Tibial artery (tissue), 4 donors: ENCODE data around the gene HEATR9.
A peak's percentile ranks its signal among the peaks of the same experiment; 100 is the strongest.

ENCODE experiments used
- DNase-seq, 2 donors: peaks; one replicate each; pipeline ENCODE4 v3.0.0-alpha.2; 2019
- H3K27ac ChIP-seq, 2 donors: fragments of 200-600 bp; sonication (generic) in 1 of 2; 1 replicate in 1 of 2; 2 replicates in 1 of 2; pipeline ENCODE4 v1.5.1; 2018 to 2019; ENCODE audit warnings: mild to moderate bottlenecking in 1 of 2
- H3K27me3 ChIP-seq, 2 donors: fragments of 200-600 bp; sonication (generic) in 1 of 2; one replicate each; pipeline versions ENCODE4 v1.5.1 to v1.6.0; 2016 to 2019
- H3K36me3 ChIP-seq, 3 donors: fragments of 200-600 bp; sonication (generic) in 2 of 3; one replicate each; pipeline ENCODE4 v1.5.1; 2016 to 2019; ENCODE audit warnings: mild to moderate bottlenecking in 2 of 3
- H3K4me1 ChIP-seq, 4 donors: fragments of 200-600 bp; sonication (generic) in 2 of 4; 1 replicate in 3 of 4; 2 replicates in 1 of 4; pipeline ENCODE4 v1.5.1; 2016 to 2019
- H3K4me3 ChIP-seq, 2 donors: fragments of 200-600 bp; sonication (generic) in 1 of 2; 1 replicate in 1 of 2; 2 replicates in 1 of 2; pipeline ENCODE4 v1.5.1; 2018 to 2019; ENCODE audit warnings: mild to moderate bottlenecking in 2 of 2
- H3K9me3 ChIP-seq, 3 donors: fragments of 200-600 bp; sonication (generic) in 1 of 3; one replicate each; pipeline ENCODE4 v1.5.1; 2016 to 2019
- intact Hi-C: fragments of 100-400 bp; cut with DNase I; formaldehyde crosslinking; loops from one replicate; pipeline ENCODE4 v1.15.0; 2023; ENCODE audit warnings: low total_unique reads
- TF ChIP-seq, protein P1 (sequence below), 2 experiments: fragments of 200-600 bp in 1 of 2; fragments of 450-650 bp in 1 of 2; IDR thresholded peaks; one replicate each; pipeline ENCODE4 v1.5.1; 2017 to 2019; ENCODE audit warnings: antibody characterized with exemption in 2 of 2, mild to moderate bottlenecking in 1 of 2, moderate library complexity in 1 of 2

The HEATR9 gene

DNA sequence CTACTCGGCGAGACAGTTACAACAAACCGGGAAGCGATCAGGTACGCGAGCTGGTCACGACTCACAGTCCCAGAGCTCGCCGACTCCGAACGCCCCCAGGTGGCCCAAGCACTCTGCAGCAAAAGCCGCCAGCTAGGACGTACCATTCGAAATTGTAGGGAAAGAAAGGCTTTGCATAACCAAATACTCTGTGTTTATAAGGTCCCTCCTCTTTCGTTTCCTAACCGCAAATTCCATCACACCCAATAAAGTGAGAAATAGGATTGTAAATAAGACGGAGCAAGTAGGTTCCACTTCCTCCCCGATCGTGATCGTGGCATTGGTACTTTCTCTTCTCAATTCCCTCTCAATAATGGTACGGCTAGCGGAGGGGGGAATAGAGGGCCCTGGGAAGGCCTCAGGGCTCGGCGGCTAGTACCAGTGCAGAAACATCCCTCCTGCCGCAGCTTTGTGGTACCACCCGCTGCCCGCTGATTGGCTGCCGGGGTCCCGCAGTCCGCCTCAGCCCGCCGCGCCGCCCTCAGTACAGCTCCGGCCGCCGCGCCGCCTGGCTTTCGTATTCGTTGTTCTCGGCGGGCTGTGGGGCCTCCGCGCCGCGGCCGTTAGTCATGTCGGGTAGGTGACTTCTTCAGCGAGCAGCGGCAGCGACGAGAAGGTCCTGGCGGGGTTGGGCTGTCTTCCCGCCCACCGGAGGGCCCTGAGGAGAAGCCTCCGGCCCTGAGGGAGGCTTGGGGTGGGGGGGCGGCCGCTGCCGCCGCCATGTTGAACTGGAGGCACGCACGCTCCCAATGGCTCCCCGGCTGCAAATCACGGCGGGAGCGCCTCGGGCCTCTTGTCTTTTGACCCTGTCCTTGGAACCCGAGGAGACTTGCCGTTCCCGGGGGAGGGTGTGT is 59.5 kb downstream of the HEATR9 start, which contains the start of gene TAF15:
TAF15 (plus strand) TSS at position 523 of the 893 bp plus-strand sequence; CDS start at position 609, 86 bp downstream.
- Histone ChIP-seq H3K36me3 (no peaks in the 10 kb centered on the region), H3K27ac (peak within 1 kb of the TSS; percentile 94 to 98), H3K27me3 (no peaks in the 10 kb centered on the region), H3K4me1 (peaks cover 0 to 69% (median 27%) of the 10 kb centered on the region in 4 donors), H3K4me3 (peak within 1 kb of the TSS; percentile 80 to 89), H3K9me3 (no peaks in the 10 kb centered on the region)
- peak; percentile 96 to 98 for DNase-seq
- TF ChIP-seq, protein P1, sequence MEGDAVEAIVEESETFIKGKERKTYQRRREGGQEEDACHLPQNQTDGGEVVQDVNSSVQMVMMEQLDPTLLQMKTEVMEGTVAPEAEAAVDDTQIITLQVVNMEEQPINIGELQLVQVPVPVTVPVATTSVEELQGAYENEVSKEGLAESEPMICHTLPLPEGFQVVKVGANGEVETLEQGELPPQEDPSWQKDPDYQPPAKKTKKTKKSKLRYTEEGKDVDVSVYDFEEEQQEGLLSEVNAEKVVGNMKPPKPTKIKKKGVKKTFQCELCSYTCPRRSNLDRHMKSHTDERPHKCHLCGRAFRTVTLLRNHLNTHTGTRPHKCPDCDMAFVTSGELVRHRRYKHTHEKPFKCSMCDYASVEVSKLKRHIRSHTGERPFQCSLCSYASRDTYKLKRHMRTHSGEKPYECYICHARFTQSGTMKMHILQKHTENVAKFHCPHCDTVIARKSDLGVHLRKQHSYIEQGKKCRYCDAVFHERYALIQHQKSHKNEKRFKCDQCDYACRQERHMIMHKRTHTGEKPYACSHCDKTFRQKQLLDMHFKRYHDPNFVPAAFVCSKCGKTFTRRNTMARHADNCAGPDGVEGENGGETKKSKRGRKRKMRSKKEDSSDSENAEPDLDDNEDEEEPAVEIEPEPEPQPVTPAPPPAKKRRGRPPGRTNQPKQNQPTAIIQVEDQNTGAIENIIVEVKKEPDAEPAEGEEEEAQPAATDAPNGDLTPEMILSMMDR (IDR thresholded peaks at IDR 0.05), result peak; percentile 66 to 73
- intact Hi-C loops, result no loop called here

DNA sequence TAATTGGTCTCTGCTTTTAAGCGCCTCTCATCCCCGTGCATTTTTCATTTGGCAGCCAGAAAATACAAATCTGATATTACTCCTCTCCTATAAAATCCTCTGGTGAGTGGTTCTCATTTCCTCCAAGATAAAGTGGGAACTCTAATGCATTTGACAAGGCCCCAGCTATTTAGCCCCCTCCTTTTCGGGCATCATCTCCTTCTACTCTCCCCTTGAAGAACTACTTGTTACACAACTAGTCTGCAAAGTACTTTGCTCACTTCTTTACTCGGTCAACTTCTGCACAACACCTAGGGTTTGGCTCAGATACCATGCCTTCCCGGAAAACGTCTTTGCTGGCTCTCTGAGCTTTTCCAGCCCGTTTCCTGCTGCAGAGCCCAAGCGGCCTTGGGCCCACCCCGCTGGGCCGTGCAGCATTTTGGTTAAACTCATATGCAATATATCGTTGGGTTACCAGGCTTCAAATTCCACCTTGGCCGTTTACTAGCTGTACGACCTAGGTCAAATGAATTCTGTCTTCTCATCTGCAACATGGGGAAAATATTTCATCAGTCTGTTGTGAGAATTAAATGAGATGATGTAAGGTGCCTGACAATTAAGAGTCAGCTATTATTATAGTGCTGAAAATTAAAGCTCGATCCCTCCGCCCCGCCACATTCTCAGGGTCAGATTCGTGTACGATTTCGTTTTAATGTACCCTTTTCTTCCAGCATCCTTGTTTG is 60.3 kb downstream of the HEATR9 start:
- intact Hi-C loops, result no loop called here

DNA sequence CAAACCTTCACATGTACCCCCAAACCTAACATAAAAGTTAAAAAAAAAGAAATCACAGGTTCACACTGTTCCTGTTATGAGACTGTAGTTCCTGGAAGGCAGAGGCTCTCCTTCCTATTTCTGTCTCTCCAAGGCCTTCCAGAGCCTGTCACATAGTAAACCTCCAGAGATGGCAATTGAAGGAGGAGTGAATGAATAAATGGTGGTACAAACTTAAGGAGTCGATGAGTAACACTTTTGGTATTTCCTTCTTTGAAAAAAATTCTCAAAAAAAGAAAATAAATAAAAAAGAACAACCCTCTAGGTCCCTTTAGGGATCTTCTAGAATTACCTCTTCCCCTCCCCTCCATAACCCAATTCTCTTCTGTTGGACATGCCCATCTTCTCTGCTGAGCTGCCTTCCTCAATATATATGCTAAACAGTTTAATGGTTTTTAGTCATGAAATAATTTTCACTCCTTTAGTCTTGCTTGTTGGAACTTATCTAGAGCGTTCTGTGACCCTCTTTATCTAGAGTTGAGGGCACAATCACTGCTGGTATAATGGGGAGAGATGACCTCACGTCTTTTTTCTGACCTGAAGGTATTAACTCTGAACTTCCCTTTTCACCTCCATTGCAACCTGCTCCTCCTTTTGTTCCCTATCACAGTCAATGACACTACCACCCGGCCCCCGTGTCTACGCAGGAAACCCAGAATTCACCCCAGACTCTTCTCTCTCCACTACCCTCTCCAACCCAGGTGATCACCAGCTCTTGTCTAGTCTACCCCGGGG is 61.1 kb downstream of the HEATR9 start:
- TF ChIP-seq, protein P1 (IDR thresholded peaks at IDR 0.05), result no peak
- H3K4me3 ChIP-seq, result no peak overlapping the region
- peaks cover 0 to 56% (median 25%) of the 10 kb centered on the region in 4 donors for H3K4me1 ChIP-seq
- H3K27me3 ChIP-seq, result no peaks in the 10 kb centered on the region
- no peaks in the 10 kb centered on the region for H3K9me3 ChIP-seq
- intact Hi-C loops, result no loop called here
- no peak for DNase-seq
- peak overlapping the region; percentile 4 to 36 for H3K27ac ChIP-seq
- no peaks in the 10 kb centered on the region for H3K36me3 ChIP-seq

More for the DNA sequence above, 60.3 kb downstream of the HEATR9 start:
- Histone ChIP-seq H3K36me3 (no peaks in the 10 kb centered on the region), H3K4me1 (peaks cover 0 to 64% (median 27%) of the 10 kb centered on the region in 4 donors), H3K27ac (peak overlapping the region; percentile 94 to 98), H3K27me3 (no peaks in the 10 kb centered on the region), H3K9me3 (no peaks in the 10 kb centered on the region), H3K4me3 (peak overlapping the region; percentile 80 to 89)
- no peak for DNase-seq
- TF ChIP-seq, protein P1 (IDR thresholded peaks at IDR 0.05), result no peak
